CD8-positive, alpha-beta memory T cell (primary cell): ENCODE measurements around the gene GNPTG. TPM values are rescaled to one million over a fixed set of nuclear protein-coding genes. Genes with fewer than 3 reads are reported as not detected.

Experiments used
- CTCF ChIA-PET: fragments of 350-600 bp; sonication (Branson Sonifier 250); formaldehyde crosslinking; loops from one replicate; lab custom pipeline; 2021; ENCODE audit warnings: antibody characterized with exemption; lab: Charles Lee
- POLR2A ChIA-PET: fragments of 350-600 bp; sonication (Branson Sonifier 250); formaldehyde crosslinking; loops from one replicate; lab custom pipeline; 2021; ENCODE audit warnings: antibody characterized with exemption; lab: Charles Lee
- DNase-seq, 5 donors: peaks; one replicate each; pipeline versions ENCODE4 v3.0.0 to v3.0.0-alpha.2; 2020 to 2022; ENCODE audit warnings: mixed read lengths in 1 of 5
- H3K27ac ChIP-seq: one replicate; pipeline ENCODE4 v1.7.0; 2013; ENCODE audit warnings: low read depth, mild to moderate bottlenecking, low read length, moderate library complexity
- H3K27me3 ChIP-seq: 2 replicates; pipeline ENCODE4 v1.7.0; 2013; ENCODE audit warnings: low read length, mild to moderate bottlenecking; ENCODE audit not compliant: insufficient read depth, poor library complexity, severe bottlenecking
- H3K36me3 ChIP-seq: 2 replicates; pipeline ENCODE4 v1.7.0; 2013; ENCODE audit warnings: mild to moderate bottlenecking, low read length, moderate library complexity; ENCODE audit not compliant: insufficient read depth
- H3K4me1 ChIP-seq: 2 replicates; pipeline ENCODE4 v1.7.0; 2013; ENCODE audit warnings: mild to moderate bottlenecking, low read length, moderate library complexity; ENCODE audit not compliant: insufficient read depth
- H3K4me3 ChIP-seq: 2 replicates; pipeline ENCODE4 v1.7.0; 2013; ENCODE audit warnings: mild to moderate bottlenecking, low read length
- H3K9me3 ChIP-seq: 2 replicates; pipeline ENCODE4 v1.7.0; 2013; ENCODE audit warnings: mild to moderate bottlenecking, low read length
- H3K27ac Mint-ChIP-seq, 8 donors: one replicate each; pipeline ENCODE4 v1.8.0; 2020 to 2021; ENCODE audit warnings: mixed read lengths in 8 of 8, mild to moderate bottlenecking in 6 of 8, inconsistent platforms in 3 of 8, moderate library complexity in 3 of 8
- H3K27me3 Mint-ChIP-seq, 2 donors: one replicate each; pipeline ENCODE4 v1.8.0; 2020 to 2021; ENCODE audit warnings: mixed read lengths in 2 of 2, mild to moderate bottlenecking in 1 of 2, moderate library complexity in 1 of 2
- H3K36me3 Mint-ChIP-seq, 3 donors: one replicate each; pipeline ENCODE4 v1.8.0; 2020 to 2021; ENCODE audit warnings: mixed read lengths in 3 of 3, inconsistent platforms in 1 of 3, mild to moderate bottlenecking in 1 of 3
- H3K4me1 Mint-ChIP-seq, 3 donors: one replicate each; pipeline ENCODE4 v1.8.0; 2020 to 2021; ENCODE audit warnings: mixed read lengths in 3 of 3, inconsistent platforms in 1 of 3, mild to moderate bottlenecking in 1 of 3
- H3K4me3 Mint-ChIP-seq, 7 donors: one replicate each; pipeline ENCODE4 v1.8.0; 2020 to 2021; ENCODE audit warnings: mixed read lengths in 7 of 7, mild to moderate bottlenecking in 6 of 7, moderate library complexity in 4 of 7, inconsistent platforms in 2 of 7
- H3K9me3 Mint-ChIP-seq, 5 donors: one replicate each; pipeline ENCODE4 v1.8.0; 2020 to 2022; ENCODE audit warnings: mixed read lengths in 5 of 5, mild to moderate bottlenecking in 3 of 5, moderate library complexity in 2 of 5, inconsistent platforms in 1 of 5
- polyA plus RNA-seq: library from polyadenylated mRNA; unstranded; fragments of 300-500 nt; fragmentation: Illumina TruSeq; gene quantifications from one replicate; pipeline ENCODE4 v1.2.3, GENCODE V29; 2021
- total RNA-seq, 2 experiments: library from RNA; stranded (reverse); gene quantifications; one replicate each; pipeline ENCODE4 v1.2.3, GENCODE V29; 2021

The GNPTG gene
- total and polyA plus RNA-seq, 3 experiments from 2014 or later = 32.3 to 63.3 (median 34.4) TPM

- no peaks in the 10 kb centered on the region for H3K27me3 ChIP-seq
- H3K4me3 Mint-ChIP-seq = no peak overlapping the region
- H3K27ac ChIP-seq = no peak overlapping the region
- no peak overlapping the region for H3K4me3 ChIP-seq
- H3K36me3 Mint-ChIP-seq = peaks cover 0 to 27% (median 0%) of the 10 kb centered on the region in 3 donors
- H3K4me1 ChIP-seq = peaks cover 15% of the 10 kb centered on the region
- no peak for DNase-seq
- ChIA-PET POLR2A (no interaction called here), CTCF (interaction anchor here (1.4 kb wide), 1 partner anchor 22 kb away, joined by 3 read pairs; no protein-coding TSS in a partner anchor)
- H3K4me1 Mint-ChIP-seq = peaks cover 22 to 45% (median 23%) of the 10 kb centered on the region in 3 donors
- H3K9me3 ChIP-seq = no peaks in the 10 kb centered on the region
- H3K36me3 ChIP-seq = no peaks in the 10 kb centered on the region
- no peaks in the 10 kb centered on the region for H3K9me3 Mint-ChIP-seq
- H3K27me3 Mint-ChIP-seq = peaks cover 0 to 6% of the 10 kb centered on the region in 2 donors
- H3K27ac Mint-ChIP-seq = no peak overlapping the region
Observed at GRCh38 chr16:1356061-1356900, 4.5 kb downstream of the GNPTG start.

- ChIA-PET POLR2A (no interaction called here), CTCF (no interaction called here)
Observed at GRCh38 chr16:1357906-1358566, 6.3 kb downstream of the GNPTG start.

GRCh38 chr16:1361685-1362360, 10.1 kb downstream of the GNPTG start:
- Histone ChIP-seq H3K4me3 (no peak overlapping the region), H3K36me3 (peaks cover 9% of the 10 kb centered on the region), H3K9me3 (no peaks in the 10 kb centered on the region), H3K27ac (no peak overlapping the region), H3K27me3 (no peaks in the 10 kb centered on the region), H3K4me1 (no peaks in the 10 kb centered on the region)
- DNase-seq = no peak
- Mint-ChIP-seq H3K9me3 (no peaks in the 10 kb centered on the region), H3K27me3 (no peaks in the 10 kb centered on the region), H3K4me1 (peaks cover 0 to 13% (median 5%) of the 10 kb centered on the region in 3 donors), H3K4me3 (no peak overlapping the region), H3K36me3 (peaks cover 0 to 68% (median 0%) of the 10 kb centered on the region in 3 donors), H3K27ac (no peak overlapping the region)
- CTCF ChIA-PET = interaction anchor here (0.9 to 2.4 kb wide), 3 partner anchors 8 to 69 kb away, joined by 3 to 11 read pairs (median 3); no protein-coding TSS in a partner anchor
- POLR2A ChIA-PET = no interaction called here

More at GRCh38 chr16:1357906-1358566, 6.3 kb downstream of the GNPTG start:
- Mint-ChIP-seq H3K36me3 (peaks cover 0 to 36% (median 0%) of the 10 kb centered on the region in 3 donors), H3K27me3 (peaks cover 0 to 2% of the 10 kb centered on the region in 2 donors), H3K27ac (peak overlapping the region in 3 of 8 donors; percentile 21 to 87 (median 86)), H3K4me3 (peak overlapping the region in 2 of 7 donors; percentile 15 to 31), H3K9me3 (no peaks in the 10 kb centered on the region), H3K4me1 (peaks cover 14 to 35% (median 16%) of the 10 kb centered on the region in 3 donors)
- H3K36me3 ChIP-seq = peaks cover 6% of the 10 kb centered on the region
- no peaks in the 10 kb centered on the region for H3K27me3 ChIP-seq
- H3K4me1 ChIP-seq = peaks cover 5% of the 10 kb centered on the region
- H3K9me3 ChIP-seq = no peaks in the 10 kb centered on the region
- H3K27ac ChIP-seq = no peak overlapping the region
- H3K4me3 ChIP-seq = no peak overlapping the region
- DNase-seq = no peak

DNA sequence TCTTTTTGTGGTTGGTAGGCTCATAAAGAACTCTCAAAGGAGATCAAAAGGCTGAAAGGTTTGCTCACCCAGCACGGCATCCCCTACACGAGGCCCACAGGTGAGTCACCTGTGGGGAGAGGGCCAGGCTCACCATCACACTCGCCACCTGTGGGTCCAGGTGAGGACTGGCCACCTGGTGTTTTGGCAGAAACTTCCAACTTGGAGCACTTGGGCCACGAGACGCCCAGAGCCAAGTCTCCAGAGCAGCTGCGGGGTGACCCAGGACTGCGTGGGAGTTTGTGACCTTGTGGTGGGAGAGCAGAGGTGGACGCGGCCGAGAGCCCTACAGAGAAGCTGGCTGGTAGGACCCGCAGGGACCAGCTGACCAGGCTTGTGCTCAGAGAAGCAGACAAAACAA, 11.1 kb downstream of the GNPTG start:
- POLR2A ChIA-PET = no interaction called here
- Mint-ChIP-seq H3K27ac (peak overlapping the region in 1 of 8 donors; percentile 83), H3K9me3 (no peaks in the 10 kb centered on the region), H3K4me3 (no peak overlapping the region), H3K4me1 (peaks cover 0 to 12% (median 5%) of the 10 kb centered on the region in 3 donors), H3K27me3 (no peaks in the 10 kb centered on the region), H3K36me3 (peaks cover 0 to 72% (median 0%) of the 10 kb centered on the region in 3 donors)
- no peaks in the 10 kb centered on the region for H3K27me3 ChIP-seq
- H3K4me3 ChIP-seq = no peak overlapping the region
- H3K4me1 ChIP-seq = no peaks in the 10 kb centered on the region
- no peak overlapping the region for H3K27ac ChIP-seq
- H3K9me3 ChIP-seq = no peaks in the 10 kb centered on the region
- H3K36me3 ChIP-seq = peaks cover 9% of the 10 kb centered on the region
- CTCF ChIA-PET = interaction anchor here (0.9 to 3.2 kb wide), 8 partner anchors 9 to 344 kb away, joined by 3 to 18 read pairs (median 5); no protein-coding TSS in a partner anchor
- DNase-seq = no peak

GRCh38 chr16:1363501-1364041, 11.8 kb downstream of the GNPTG start:
- no peak overlapping the region for H3K4me3 ChIP-seq
- no peaks in the 10 kb centered on the region for H3K27me3 Mint-ChIP-seq
- DNase-seq = peak; percentile 52 to 77 (median 58)
- peaks cover 0 to 73% (median 0%) of the 10 kb centered on the region in 3 donors for H3K36me3 Mint-ChIP-seq
- H3K4me1 ChIP-seq = no peaks in the 10 kb centered on the region
- H3K4me3 Mint-ChIP-seq = no peak overlapping the region
- H3K27me3 ChIP-seq = no peaks in the 10 kb centered on the region
- peaks cover 0 to 8% (median 3%) of the 10 kb centered on the region in 3 donors for H3K4me1 Mint-ChIP-seq
- peaks cover 9% of the 10 kb centered on the region for H3K36me3 ChIP-seq
- peak overlapping the region in 6 of 8 donors; percentile 33 to 83 (median 81) for H3K27ac Mint-ChIP-seq
- POLR2A ChIA-PET = interaction anchor here (0.6 kb wide), 1 partner anchor 42 kb away, joined by 8 read pairs; no protein-coding TSS in a partner anchor
- no peak overlapping the region for H3K27ac ChIP-seq
- H3K9me3 Mint-ChIP-seq = no peaks in the 10 kb centered on the region
- CTCF ChIA-PET = interaction anchor here (1.0 to 3.2 kb wide), 11 partner anchors 10 to 343 kb away, joined by 3 to 18 read pairs (median 4); no protein-coding TSS in a partner anchor
- no peaks in the 10 kb centered on the region for H3K9me3 ChIP-seq

DNA sequence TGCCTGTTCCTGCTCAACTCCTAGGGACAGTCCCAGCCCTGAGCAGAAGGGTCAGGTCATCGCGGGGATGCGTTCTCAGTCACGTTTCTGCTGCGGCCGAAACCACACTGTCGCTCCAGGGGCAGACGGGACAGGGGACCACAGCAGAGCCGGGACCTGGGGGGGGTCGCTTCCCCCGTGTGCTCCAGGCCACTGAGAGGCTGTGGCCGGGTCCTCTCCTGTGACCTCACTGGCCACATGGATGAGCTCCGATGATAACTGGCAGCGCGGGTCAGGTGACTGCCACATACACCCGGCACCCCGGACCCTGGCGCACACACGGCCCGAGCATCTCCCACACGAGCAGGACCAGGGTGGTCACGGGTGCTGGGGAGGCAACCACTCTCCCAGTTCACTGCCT, 12.8 kb downstream of the GNPTG start:
- ChIA-PET CTCF (interaction anchor here (1.0 to 3.2 kb wide), 8 partner anchors 10 to 181 kb away, joined by 3 to 18 read pairs (median 3); no protein-coding TSS in a partner anchor), POLR2A (no interaction called here)
- no peak overlapping the region for H3K27ac ChIP-seq
- no peaks in the 10 kb centered on the region for H3K9me3 ChIP-seq
- Mint-ChIP-seq H3K4me1 (peaks cover 0 to 8% (median 3%) of the 10 kb centered on the region in 3 donors), H3K27ac (peak overlapping the region in 1 of 8 donors; percentile 48), H3K4me3 (no peak overlapping the region), H3K9me3 (no peaks in the 10 kb centered on the region), H3K27me3 (no peaks in the 10 kb centered on the region), H3K36me3 (peaks cover 0 to 68% (median 0%) of the 10 kb centered on the region in 3 donors)
- no peak for DNase-seq
- H3K36me3 ChIP-seq = peaks cover 9% of the 10 kb centered on the region
- no peak overlapping the region for H3K4me3 ChIP-seq
- no peaks in the 10 kb centered on the region for H3K27me3 ChIP-seq
- H3K4me1 ChIP-seq = no peaks in the 10 kb centered on the region

DNA sequence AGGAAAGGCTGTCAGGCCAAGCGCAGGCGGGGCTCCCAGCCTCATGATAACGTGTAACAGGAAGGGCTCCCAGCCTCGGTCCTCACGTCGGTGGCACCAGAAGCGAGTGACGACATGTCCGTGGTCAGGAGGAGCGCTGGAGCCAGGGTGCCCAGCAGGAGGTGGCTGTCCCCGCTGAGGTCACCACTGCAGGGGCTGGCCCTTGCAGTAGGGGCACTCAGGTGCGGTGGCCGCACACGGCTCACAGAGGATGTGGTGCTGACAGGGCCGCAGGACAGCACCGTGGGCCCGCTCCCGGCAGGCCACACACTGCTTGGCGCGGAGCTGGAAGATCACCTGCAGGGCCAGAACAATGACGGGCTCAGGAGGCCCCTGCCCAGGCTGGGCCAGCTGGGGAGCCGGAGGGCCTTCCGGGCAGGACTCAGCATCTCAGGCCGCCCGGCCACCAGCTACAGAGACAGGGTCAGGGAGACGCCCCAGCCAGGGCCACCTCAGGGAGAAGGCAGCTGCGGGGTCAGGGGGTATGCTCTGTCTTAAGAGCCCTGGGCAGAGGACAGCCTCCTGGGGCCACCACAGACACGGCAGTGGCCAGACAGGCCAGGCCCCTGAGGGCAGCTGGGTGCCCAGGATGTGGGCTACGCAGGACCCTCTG, 14.5 kb downstream of the GNPTG start:
- Histone ChIP-seq H3K4me3 (no peak overlapping the region), H3K36me3 (peaks cover 9% of the 10 kb centered on the region), H3K9me3 (no peaks in the 10 kb centered on the region), H3K4me1 (no peaks in the 10 kb centered on the region), H3K27me3 (no peaks in the 10 kb centered on the region), H3K27ac (no peak overlapping the region)
- no peak overlapping the region for H3K4me3 Mint-ChIP-seq
- peaks cover 0 to 66% (median 0%) of the 10 kb centered on the region in 3 donors for H3K36me3 Mint-ChIP-seq
- H3K27me3 Mint-ChIP-seq = no peaks in the 10 kb centered on the region
- no peak for DNase-seq
- peaks cover 0 to 8% (median 3%) of the 10 kb centered on the region in 3 donors for H3K4me1 Mint-ChIP-seq
- no peak overlapping the region for H3K27ac Mint-ChIP-seq
- POLR2A ChIA-PET = no interaction called here
- H3K9me3 Mint-ChIP-seq = no peaks in the 10 kb centered on the region
- CTCF ChIA-PET = no interaction called here
